HG02678 (cell line): ENCODE data around the gene WBP1L.
A peak's percentile ranks its signal among the peaks of the same experiment; 100 is the strongest.

ENCODE experiments used
- ATAC-seq: cut with Tn5 transposase; IDR thresholded peaks from one replicate; pipeline ENCODE4 v1.9.1; 2021; ENCODE audit warnings: mild to moderate bottlenecking, moderate library complexity; ENCODE audit not compliant: unreplicated experiment

The WBP1L gene

GRCh38 chr10:102777711-102778453 lies 34.1 kb downstream of the WBP1L start:
- no peak for ATAC-seq

- no peak for ATAC-seq
Observed at GRCh38 chr10:102778781-102779180, 35.0 kb downstream of the WBP1L start.

GRCh38 chr10:102779680-102780526 lies 36.2 kb downstream of the WBP1L start:
- ATAC-seq: no peak

- no peak for ATAC-seq
Observed at GRCh38 chr10:102780527-102780808, 36.7 kb downstream of the WBP1L start.

- ATAC-seq: no peak
Observed at GRCh38 chr10:102781090-102781920, 37.6 kb downstream of the WBP1L start.

- no peak for ATAC-seq
Observed at GRCh38 chr10:102781921-102782557, 38.3 kb downstream of the WBP1L start.

GRCh38 chr10:102782673-102783551 lies 39.2 kb downstream of the WBP1L start:
- ATAC-seq: no peak

GRCh38 chr10:102783568-102783967 lies 39.8 kb downstream of the WBP1L start:
- no peak for ATAC-seq

GRCh38 chr10:102785818-102786217 lies 42.1 kb downstream of the WBP1L start:
- no peak for ATAC-seq

GRCh38 chr10:102791754-102792395 lies 48.1 kb downstream of the WBP1L start:
- no peak for ATAC-seq

GRCh38 chr10:102795453-102796406 lies 52.0 kb downstream of the WBP1L start:
- ATAC-seq: peak; percentile 28

- peak; percentile 99 for ATAC-seq
Observed at GRCh38 chr10:102796407-102797176, 52.8 kb downstream of the WBP1L start.

- ATAC-seq: no peak
Observed at GRCh38 chr10:102799691-102800471, 56.1 kb downstream of the WBP1L start.

GRCh38 chr10:102800611-102801335 lies 57.0 kb downstream of the WBP1L start:
- no peak for ATAC-seq

GRCh38 chr10:102801496-102801895 lies 57.7 kb downstream of the WBP1L start:
- ATAC-seq: no peak

GRCh38 chr10:102801978-102802377 lies 58.2 kb downstream of the WBP1L start:
- no peak for ATAC-seq
